ENCODE data around the gene CTIF.

Gene CTIF

DNA sequence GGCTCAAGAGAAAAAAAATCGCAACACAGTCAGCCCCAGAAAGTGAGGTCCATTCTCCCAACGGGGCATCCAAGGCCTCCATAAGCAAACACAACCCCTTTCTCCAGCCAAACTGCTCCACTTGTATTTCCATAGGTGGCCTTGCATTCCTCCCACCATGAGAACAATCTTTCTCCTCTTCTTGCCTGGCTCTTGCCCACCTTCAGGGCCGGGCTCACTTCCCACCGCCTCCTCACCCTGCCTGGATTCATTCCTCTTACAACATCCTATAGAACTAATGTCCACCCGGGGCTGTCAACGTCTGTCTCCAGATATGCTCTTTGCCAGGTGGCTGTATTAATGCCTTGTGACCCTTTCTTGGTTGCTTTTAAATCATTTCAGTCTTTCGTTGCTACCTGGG, 287.4 kb downstream of the CTIF start:
- H3K9ac ChIP-seq (ENCODE audit: low read length): no peak overlapping the region
- no peak overlapping the region for H3K27ac ChIP-seq (ENCODE audit: low read depth, low read length)
- no peaks in the 10 kb centered on the region for H3K36me3 ChIP-seq (ENCODE audit: low read length)
- no peak overlapping the region for H3K4me2 ChIP-seq (ENCODE audit: low read depth, low read length, poor library complexity, severe bottlenecking)
- H4K20me1 ChIP-seq (ENCODE audit: low read depth, low read length): no peaks in the 10 kb centered on the region
- no peaks in the 10 kb centered on the region for H3K9me2 ChIP-seq (replicated peaks; ENCODE audit: insufficient read depth, low read length)
- TF ChIP-seq, protein P1, sequence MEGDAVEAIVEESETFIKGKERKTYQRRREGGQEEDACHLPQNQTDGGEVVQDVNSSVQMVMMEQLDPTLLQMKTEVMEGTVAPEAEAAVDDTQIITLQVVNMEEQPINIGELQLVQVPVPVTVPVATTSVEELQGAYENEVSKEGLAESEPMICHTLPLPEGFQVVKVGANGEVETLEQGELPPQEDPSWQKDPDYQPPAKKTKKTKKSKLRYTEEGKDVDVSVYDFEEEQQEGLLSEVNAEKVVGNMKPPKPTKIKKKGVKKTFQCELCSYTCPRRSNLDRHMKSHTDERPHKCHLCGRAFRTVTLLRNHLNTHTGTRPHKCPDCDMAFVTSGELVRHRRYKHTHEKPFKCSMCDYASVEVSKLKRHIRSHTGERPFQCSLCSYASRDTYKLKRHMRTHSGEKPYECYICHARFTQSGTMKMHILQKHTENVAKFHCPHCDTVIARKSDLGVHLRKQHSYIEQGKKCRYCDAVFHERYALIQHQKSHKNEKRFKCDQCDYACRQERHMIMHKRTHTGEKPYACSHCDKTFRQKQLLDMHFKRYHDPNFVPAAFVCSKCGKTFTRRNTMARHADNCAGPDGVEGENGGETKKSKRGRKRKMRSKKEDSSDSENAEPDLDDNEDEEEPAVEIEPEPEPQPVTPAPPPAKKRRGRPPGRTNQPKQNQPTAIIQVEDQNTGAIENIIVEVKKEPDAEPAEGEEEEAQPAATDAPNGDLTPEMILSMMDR (IDR thresholded peaks at IDR 0.05; ENCODE audit: insufficient read depth, low read length, poor library complexity, severe bottlenecking): no peak
- no peak for TF ChIP-seq EZH2phosphoT487 (conservative IDR thresholded peaks at IDR 0.05; ENCODE audit: low read length)
- no peaks in the 10 kb centered on the region for H3K79me2 ChIP-seq (ENCODE audit: insufficient read depth, low read length)
- H3K4me3 ChIP-seq (ENCODE audit: insufficient read depth, low read length, poor library complexity, severe bottlenecking): no peak overlapping the region
- no peaks in the 10 kb centered on the region for H3K9me3 ChIP-seq (ENCODE audit: insufficient read depth, low read length)
- no peaks in the 10 kb centered on the region for H3F3A ChIP-seq (ENCODE audit: insufficient read depth)
- H2AFZ ChIP-seq (ENCODE audit: low read depth, low read length, severe bottlenecking): no peak overlapping the region
- no peaks in the 10 kb centered on the region for H3K27me3 ChIP-seq (ENCODE audit: low read length)

DNA sequence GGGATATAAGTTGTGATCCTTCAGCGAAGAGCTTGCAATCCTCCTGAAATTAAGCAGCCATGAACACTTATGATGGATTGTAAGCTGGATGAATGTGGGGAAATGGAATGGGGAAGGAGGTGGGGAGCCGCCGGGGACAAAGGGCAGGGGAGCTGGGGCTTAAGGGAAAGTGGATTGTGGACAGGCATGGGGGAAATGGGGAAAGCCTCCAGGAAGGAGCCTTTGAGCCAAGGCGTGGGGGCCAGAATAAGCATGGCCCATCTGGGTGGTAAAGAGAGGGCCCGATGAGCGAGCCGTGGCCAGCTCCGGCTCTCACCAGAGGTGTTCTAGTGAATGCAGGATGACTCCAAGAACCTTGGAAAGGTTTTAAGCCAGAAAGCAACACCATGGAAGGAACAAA, 288.0 kb downstream of the CTIF start:
- Histone ChIP-seq H3K9me2 (replicated peaks; ENCODE audit: insufficient read depth, low read length) (no peaks in the 10 kb centered on the region), H3K9ac (ENCODE audit: low read length) (no peak overlapping the region), H3K27me3 (ENCODE audit: low read length) (no peaks in the 10 kb centered on the region), H3F3A (ENCODE audit: insufficient read depth) (no peaks in the 10 kb centered on the region), H4K20me1 (ENCODE audit: low read depth, low read length) (no peaks in the 10 kb centered on the region), H3K4me3 (ENCODE audit: insufficient read depth, low read length, poor library complexity, severe bottlenecking) (no peak overlapping the region), H3K36me3 (ENCODE audit: low read length) (no peaks in the 10 kb centered on the region), H3K27ac (ENCODE audit: low read depth, low read length) (no peak overlapping the region), H3K9me3 (ENCODE audit: insufficient read depth, low read length) (no peaks in the 10 kb centered on the region), H3K79me2 (ENCODE audit: insufficient read depth, low read length) (no peaks in the 10 kb centered on the region), H3K4me2 (ENCODE audit: low read depth, low read length, poor library complexity, severe bottlenecking) (no peak overlapping the region), H2AFZ (ENCODE audit: low read depth, low read length, severe bottlenecking) (no peak overlapping the region)
- TF ChIP-seq, protein P1 (IDR thresholded peaks at IDR 0.05; ENCODE audit: insufficient read depth, low read length, poor library complexity, severe bottlenecking): no peak
- TF ChIP-seq EZH2phosphoT487 (conservative IDR thresholded peaks at IDR 0.05; ENCODE audit: low read length): no peak

DNA sequence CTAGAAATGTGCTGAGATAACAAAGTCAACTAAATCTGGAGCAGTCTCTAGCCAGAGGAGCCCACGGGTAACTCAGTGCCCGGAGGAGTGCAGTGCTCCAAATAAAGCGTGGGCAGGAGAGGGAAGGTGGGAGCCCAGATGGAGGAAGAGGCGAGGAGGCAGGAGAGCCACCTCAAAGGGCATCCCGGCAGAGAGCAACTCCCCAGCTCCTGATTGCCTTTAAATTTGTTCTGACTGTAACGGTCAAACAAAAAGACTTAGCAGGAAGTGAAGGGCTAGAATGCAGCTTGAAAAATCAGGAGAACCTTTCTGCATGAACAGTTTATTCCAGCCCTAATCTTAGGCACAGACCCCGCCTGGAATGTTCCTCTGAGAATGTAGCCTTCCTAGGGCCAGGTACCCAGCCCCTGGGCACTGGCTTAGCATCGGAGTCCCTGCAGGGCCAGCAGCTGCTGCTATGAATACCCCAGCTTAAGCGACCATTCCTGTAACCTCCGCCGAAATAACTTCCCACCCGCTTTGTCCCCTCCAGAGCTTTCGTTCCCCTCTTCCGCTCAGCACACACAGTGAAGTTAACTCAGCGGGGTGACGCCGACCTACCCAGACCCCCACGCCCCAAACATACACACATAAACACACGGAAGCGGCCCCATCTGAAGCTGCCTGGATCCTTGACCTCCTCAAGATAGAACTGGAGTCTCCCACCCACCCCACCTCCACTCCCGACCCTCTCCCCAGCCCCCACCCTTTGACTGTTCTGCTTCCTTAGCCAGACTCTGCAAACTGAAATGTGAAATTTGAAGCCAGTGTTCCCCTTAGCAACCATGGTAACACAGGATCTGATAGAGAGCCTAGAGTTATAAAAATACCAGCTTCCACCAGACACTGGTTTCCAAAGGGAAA, 288.7 kb downstream of the CTIF start:
- Histone ChIP-seq H3K27me3 (ENCODE audit: low read length) (no peaks in the 10 kb centered on the region), H3K79me2 (ENCODE audit: insufficient read depth, low read length) (no peaks in the 10 kb centered on the region)

More for the DNA sequence above, 288.7 kb downstream of the CTIF start:
- H2AFZ ChIP-seq (ENCODE audit: low read depth, low read length, severe bottlenecking): no peak overlapping the region
- H4K20me1 ChIP-seq (ENCODE audit: low read depth, low read length): no peaks in the 10 kb centered on the region
- no peak for TF ChIP-seq EZH2phosphoT487 (conservative IDR thresholded peaks at IDR 0.05; ENCODE audit: low read length)
- TF ChIP-seq, protein P1 (IDR thresholded peaks at IDR 0.05; ENCODE audit: insufficient read depth, low read length, poor library complexity, severe bottlenecking): no peak
- H3K4me3 ChIP-seq (ENCODE audit: insufficient read depth, low read length, poor library complexity, severe bottlenecking): no peak overlapping the region
- H3K4me2 ChIP-seq (ENCODE audit: low read depth, low read length, poor library complexity, severe bottlenecking): no peak overlapping the region
- no peaks in the 10 kb centered on the region for H3K9me2 ChIP-seq (replicated peaks; ENCODE audit: insufficient read depth, low read length)
- H3K9me3 ChIP-seq (ENCODE audit: insufficient read depth, low read length): no peaks in the 10 kb centered on the region
- no peaks in the 10 kb centered on the region for H3F3A ChIP-seq (ENCODE audit: insufficient read depth)
- H3K9ac ChIP-seq (ENCODE audit: low read length): no peak overlapping the region
- no peak overlapping the region for H3K27ac ChIP-seq (ENCODE audit: low read depth, low read length)
- no peaks in the 10 kb centered on the region for H3K36me3 ChIP-seq (ENCODE audit: low read length)
